Naive thymus-derived CD4-positive, alpha-beta T cell (primary cell): ENCODE results near the gene PRR23A. TPM values are rescaled to one million over a fixed set of nuclear protein-coding genes. Genes with fewer than 3 reads are reported as not detected.

ENCODE experiments used
- ATAC-seq: fragments of 150-1000 bp; cut with Tn5 transposase; 2 replicates; pipeline ENCODE4 v1.10.0; 2021; ENCODE audit warnings: mild to moderate bottlenecking, moderate library complexity
- CTCF ChIA-PET: fragments of 350-600 bp; sonication (Branson Sonifier 250); formaldehyde crosslinking; loops from one replicate; lab custom pipeline; 2021; ENCODE audit warnings: antibody characterized with exemption; lab: Charles Lee
- POLR2A ChIA-PET: fragments of 350-600 bp; sonication (Branson Sonifier 250); formaldehyde crosslinking; loops from one replicate; lab custom pipeline; 2021; ENCODE audit warnings: antibody characterized with exemption, inconsistent platforms; lab: Charles Lee
- DNase-seq, 9 donors: peaks; one replicate each; pipeline versions ENCODE4 v3.0.0 to v3.0.0-alpha.2; 2020 to 2022; ENCODE audit warnings: mixed read lengths in 1 of 9
- H3K27ac ChIP-seq: one replicate; pipeline ENCODE4 v1.7.0; 2013; ENCODE audit warnings: mild to moderate bottlenecking, low read depth, low read length, moderate library complexity
- H3K27me3 ChIP-seq, 2 donors: one replicate each; pipeline ENCODE4 v1.7.0; 2013; ENCODE audit warnings: low read length in 2 of 2, mild to moderate bottlenecking in 2 of 2, moderate library complexity in 2 of 2; ENCODE audit not compliant: control insufficient read depth in 2 of 2, insufficient read depth in 2 of 2
- H3K36me3 ChIP-seq, 3 experiments: 1 replicate in 2 of 3; 2 replicates in 1 of 3; pipeline ENCODE4 v1.7.0; 2013; ENCODE audit warnings: low read length in 3 of 3, mild to moderate bottlenecking in 3 of 3, moderate library complexity in 1 of 3; ENCODE audit not compliant: insufficient read depth in 3 of 3, control insufficient read depth in 2 of 3
- H3K4me1 ChIP-seq, 2 donors: one replicate each; pipeline ENCODE4 v1.7.0; 2013; ENCODE audit warnings: low read length in 2 of 2, mild to moderate bottlenecking in 2 of 2, moderate library complexity in 1 of 2; ENCODE audit not compliant: control insufficient read depth in 2 of 2, insufficient read depth in 2 of 2
- H3K4me3 ChIP-seq: 2 replicates; pipeline ENCODE4 v1.7.0; 2013; ENCODE audit warnings: mild to moderate bottlenecking, low read length
- H3K9me3 ChIP-seq, 3 experiments: 1 replicate in 2 of 3; 2 replicates in 1 of 3; pipeline ENCODE4 v1.7.0; 2013; ENCODE audit warnings: low read length in 3 of 3; ENCODE audit not compliant: control insufficient read depth in 2 of 3
- H3K27ac Mint-ChIP-seq, 9 donors: one replicate each; pipeline ENCODE4 v1.8.0; 2020 to 2022; ENCODE audit warnings: mixed read lengths in 9 of 9, mild to moderate bottlenecking in 8 of 9, moderate library complexity in 5 of 9, inconsistent platforms in 2 of 9
- H3K27me3 Mint-ChIP-seq, 5 donors: one replicate each; pipeline ENCODE4 v1.8.0; 2021 to 2022; ENCODE audit warnings: mixed read lengths in 5 of 5, mild to moderate bottlenecking in 1 of 5
- H3K36me3 Mint-ChIP-seq, 5 donors: one replicate each; pipeline ENCODE4 v1.8.0; 2020 to 2022; ENCODE audit warnings: mixed read lengths in 5 of 5, mild to moderate bottlenecking in 3 of 5, inconsistent platforms in 1 of 5
- H3K4me1 Mint-ChIP-seq, 7 donors: one replicate each; pipeline ENCODE4 v1.8.0; 2020 to 2022; ENCODE audit warnings: mixed read lengths in 7 of 7, mild to moderate bottlenecking in 3 of 7, inconsistent platforms in 1 of 7
- H3K4me3 Mint-ChIP-seq, 10 donors: one replicate each; pipeline ENCODE4 v1.8.0; 2020 to 2022; ENCODE audit warnings: mild to moderate bottlenecking in 10 of 10, mixed read lengths in 10 of 10, moderate library complexity in 6 of 10, inconsistent platforms in 2 of 10
- H3K9me3 Mint-ChIP-seq, 11 donors: one replicate each; pipeline ENCODE4 v1.8.0; 2020 to 2022; ENCODE audit warnings: mixed read lengths in 11 of 11, mild to moderate bottlenecking in 4 of 11, inconsistent platforms in 1 of 11, moderate library complexity in 1 of 11
- intact Hi-C, 2 donors: fragments of 100-400 bp; cut with micrococcal nuclease; formaldehyde crosslinking; loops; one replicate each; pipeline ENCODE4 v1.15.1; 2023
- polyA plus RNA-seq, 2 donors: library from polyadenylated mRNA; unstranded; fragments of 300-500 nt; fragmentation: Illumina TruSeq; gene quantifications; one replicate each; pipeline ENCODE4 v1.2.3, GENCODE V29; 2021
- total RNA-seq, 6 experiments: library from RNA in 5 of 6; stranded (reverse) in 5 of 6; gene quantifications; 1 replicate in 5 of 6; 2 replicates in 1 of 6; pipeline ENCODE4 v1.2.3 and lab custom pipeline; 2021 to 2026

PRR23A gene
- total and polyA plus RNA-seq, 7 experiments from 2014 or later = not detected

DNA sequence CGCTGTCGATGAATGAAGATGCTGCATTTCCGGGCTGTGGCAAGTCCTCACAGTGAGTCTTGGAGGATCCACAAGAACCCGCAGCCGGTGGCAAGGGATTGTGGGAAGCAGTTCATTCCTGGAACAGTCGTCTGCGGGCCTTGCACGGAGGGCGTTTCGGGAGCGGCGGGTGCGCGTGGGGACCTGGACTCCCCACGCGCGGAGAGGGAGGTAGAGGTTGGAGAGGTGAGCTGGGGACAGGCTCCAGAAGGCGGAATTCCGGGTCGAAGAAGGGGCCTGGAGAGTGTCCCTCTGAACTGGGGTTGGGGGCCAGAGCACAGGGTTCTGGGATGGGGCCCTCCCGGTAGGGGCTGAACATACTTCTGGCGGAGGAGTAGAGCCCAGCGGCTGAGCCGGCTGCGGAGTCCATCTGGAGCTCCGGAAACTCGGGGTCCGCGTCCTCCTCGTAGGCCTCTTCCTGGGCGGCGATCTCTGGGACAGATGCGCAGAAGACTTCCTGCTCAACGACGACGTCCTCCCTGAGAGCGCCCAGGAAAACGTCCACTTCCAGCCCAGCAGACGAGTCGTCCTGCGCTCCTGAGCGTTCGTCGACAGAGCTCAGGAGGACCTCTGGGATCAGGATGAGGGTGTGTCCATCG, 593 bp downstream of the PRR23A start:
- H3K36me3 Mint-ChIP-seq = peaks cover 0 to 14% (median 0%) of the 10 kb centered on the region in 5 donors
- H3K27ac ChIP-seq = no peak overlapping the region
- no peaks in the 10 kb centered on the region for H3K27me3 ChIP-seq
- no peak overlapping the region for H3K4me3 ChIP-seq
- no peaks in the 10 kb centered on the region for H3K4me1 ChIP-seq
- H3K9me3 ChIP-seq = no peaks in the 10 kb centered on the region
- ChIA-PET POLR2A (no interaction called here), CTCF (no interaction called here)
- H3K27me3 Mint-ChIP-seq = peaks cover 0 to 35% (median 20%) of the 10 kb centered on the region in 5 donors
- no peaks in the 10 kb centered on the region for H3K36me3 ChIP-seq
- H3K27ac Mint-ChIP-seq = no peak overlapping the region
- H3K9me3 Mint-ChIP-seq = peaks cover 4 to 65% (median 21%) of the 10 kb centered on the region in 11 donors
- ATAC-seq (no peak), DNase-seq (no peak)
- intact Hi-C loops = no loop called here
- no peaks in the 10 kb centered on the region for H3K4me1 Mint-ChIP-seq
- no peak overlapping the region for H3K4me3 Mint-ChIP-seq

DNA sequence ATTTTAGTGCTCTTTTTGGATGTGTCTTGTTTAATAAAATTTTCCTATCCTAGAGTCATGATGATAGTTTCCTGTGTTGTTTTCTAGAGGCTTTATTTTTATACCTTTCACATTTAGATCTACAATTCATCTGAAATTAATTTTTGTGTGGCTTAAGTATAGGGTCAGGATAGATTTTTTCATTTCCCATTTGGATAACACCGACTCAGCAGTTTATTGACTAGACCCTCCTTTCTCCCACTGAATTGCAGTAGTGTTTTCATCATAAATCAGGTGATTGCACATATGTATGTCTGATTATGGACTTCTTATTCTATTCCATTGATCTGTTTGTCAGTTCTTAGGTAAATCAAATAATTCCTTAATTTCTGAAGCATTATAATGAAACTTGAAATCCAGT, 10.4 kb downstream of the PRR23A start:
- Mint-ChIP-seq H3K9me3 (peaks cover 0 to 14% (median 4%) of the 10 kb centered on the region in 11 donors), H3K27me3 (peaks cover 13 to 57% (median 35%) of the 10 kb centered on the region in 5 donors), H3K4me3 (no peak overlapping the region), H3K36me3 (no peaks in the 10 kb centered on the region), H3K4me1 (no peaks in the 10 kb centered on the region), H3K27ac (no peak overlapping the region)
- DNase-seq = no peak
- CTCF ChIA-PET = no interaction called here
- POLR2A ChIA-PET = no interaction called here
- Histone ChIP-seq H3K27me3 (no peaks in the 10 kb centered on the region), H3K4me1 (no peaks in the 10 kb centered on the region), H3K36me3 (no peaks in the 10 kb centered on the region), H3K9me3 (no peaks in the 10 kb centered on the region), H3K4me3 (no peak overlapping the region), H3K27ac (no peak overlapping the region)
- intact Hi-C loops = no loop called here
- no peak for ATAC-seq

DNA sequence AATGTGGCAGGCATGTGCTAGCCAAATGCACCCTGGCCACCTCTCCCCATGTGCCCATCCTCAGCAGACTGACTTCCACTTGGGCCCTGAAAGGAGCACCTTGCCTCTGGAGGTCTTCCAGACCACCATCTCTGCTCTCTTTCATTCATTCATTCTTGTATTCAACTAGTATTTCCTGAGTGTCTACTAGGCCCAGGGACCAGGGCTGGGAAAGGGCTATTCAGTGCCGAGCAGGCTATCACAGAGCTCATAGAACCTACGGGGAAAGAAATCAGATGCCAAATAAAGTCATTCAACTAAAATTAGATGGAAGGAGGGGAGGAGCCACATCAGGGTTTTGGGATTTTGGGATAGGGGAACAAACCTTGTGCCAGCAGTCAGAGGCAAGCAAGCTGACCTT, 18.9 kb downstream of the PRR23A start:
- no peaks in the 10 kb centered on the region for H3K27me3 ChIP-seq
- H3K4me3 ChIP-seq = no peak overlapping the region
- DNase-seq (no peak), ATAC-seq (no peak)
- intact Hi-C loops = no loop called here
- Mint-ChIP-seq H3K9me3 (peaks cover 0 to 3% (median 0%) of the 10 kb centered on the region in 11 donors), H3K36me3 (no peaks in the 10 kb centered on the region), H3K27ac (no peak overlapping the region), H3K27me3 (peaks cover 2 to 14% (median 6%) of the 10 kb centered on the region in 5 donors), H3K4me1 (no peaks in the 10 kb centered on the region), H3K4me3 (no peak overlapping the region)
- H3K4me1 ChIP-seq = no peaks in the 10 kb centered on the region
- no peak overlapping the region for H3K27ac ChIP-seq
- ChIA-PET POLR2A (no interaction called here), CTCF (no interaction called here)
- no peaks in the 10 kb centered on the region for H3K9me3 ChIP-seq
- H3K36me3 ChIP-seq = no peaks in the 10 kb centered on the region

GRCh38 chr3:138985932-138986331, 20.1 kb downstream of the PRR23A start:
- H3K4me3 Mint-ChIP-seq = no peak overlapping the region
- Histone ChIP-seq H3K4me1 (no peaks in the 10 kb centered on the region), H3K4me3 (no peak overlapping the region), H3K27me3 (no peaks in the 10 kb centered on the region), H3K27ac (no peak overlapping the region), H3K36me3 (no peaks in the 10 kb centered on the region), H3K9me3 (no peaks in the 10 kb centered on the region)
- no peak overlapping the region for H3K27ac Mint-ChIP-seq
- intact Hi-C loops = no loop called here
- no peaks in the 10 kb centered on the region for H3K4me1 Mint-ChIP-seq
- no peak for ATAC-seq
- H3K36me3 Mint-ChIP-seq = no peaks in the 10 kb centered on the region
- H3K9me3 Mint-ChIP-seq = peaks cover 0 to 3% (median 0%) of the 10 kb centered on the region in 11 donors
- H3K27me3 Mint-ChIP-seq = peaks cover 2 to 14% (median 6%) of the 10 kb centered on the region in 5 donors
- ChIA-PET POLR2A (no interaction called here), CTCF (no interaction called here)
- DNase-seq = no peak

- DNase-seq (no peak), ATAC-seq (no peak)
- no peak overlapping the region for H3K27ac Mint-ChIP-seq
- Histone ChIP-seq H3K27me3 (no peaks in the 10 kb centered on the region), H3K36me3 (no peaks in the 10 kb centered on the region), H3K4me3 (no peak overlapping the region), H3K27ac (no peak overlapping the region), H3K4me1 (no peaks in the 10 kb centered on the region), H3K9me3 (no peaks in the 10 kb centered on the region)
- ChIA-PET CTCF (no interaction called here), POLR2A (no interaction called here)
- peaks cover 2 to 21% (median 6%) of the 10 kb centered on the region in 5 donors for H3K27me3 Mint-ChIP-seq
- H3K4me1 Mint-ChIP-seq = no peaks in the 10 kb centered on the region
- peaks cover 0 to 3% (median 0%) of the 10 kb centered on the region in 11 donors for H3K9me3 Mint-ChIP-seq
- H3K36me3 Mint-ChIP-seq = no peaks in the 10 kb centered on the region
- no peak overlapping the region for H3K4me3 Mint-ChIP-seq
- intact Hi-C loops = no loop called here
Observed at GRCh38 chr3:138984816-138985215, 21.3 kb downstream of the PRR23A start.

DNA sequence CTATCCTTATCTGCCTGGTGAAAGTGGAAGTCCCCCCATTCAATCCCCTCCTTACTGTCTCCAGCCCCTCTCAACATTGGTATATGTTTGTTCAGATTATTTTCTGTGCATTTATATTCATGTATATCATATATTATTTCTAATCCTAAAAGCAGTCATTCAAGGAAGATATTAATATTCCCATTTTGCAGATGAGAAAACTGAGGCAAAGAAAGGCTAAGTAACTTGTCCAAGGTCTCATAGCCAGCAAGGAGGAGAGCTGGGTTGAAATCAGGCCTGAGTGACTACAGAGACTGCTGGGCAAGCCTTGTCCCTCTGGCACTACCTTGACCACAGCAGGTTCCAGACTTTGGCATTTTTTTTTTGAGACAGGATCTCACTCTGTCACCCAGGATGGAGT, 30.0 kb downstream of the PRR23A start:
- H3K27ac Mint-ChIP-seq = no peak overlapping the region
- Histone ChIP-seq H3K4me1 (no peaks in the 10 kb centered on the region), H3K9me3 (no peaks in the 10 kb centered on the region), H3K27ac (no peak overlapping the region), H3K27me3 (no peaks in the 10 kb centered on the region), H3K4me3 (no peak overlapping the region), H3K36me3 (no peaks in the 10 kb centered on the region)
- DNase-seq (no peak), ATAC-seq (no peak)
- ChIA-PET CTCF (no interaction called here), POLR2A (no interaction called here)
- no peaks in the 10 kb centered on the region for H3K36me3 Mint-ChIP-seq
- no peak overlapping the region for H3K4me3 Mint-ChIP-seq
- intact Hi-C loops = no loop called here
- peaks cover 1 to 40% (median 26%) of the 10 kb centered on the region in 5 donors for H3K27me3 Mint-ChIP-seq
- peaks cover 0 to 3% (median 0%) of the 10 kb centered on the region in 7 donors for H3K4me1 Mint-ChIP-seq
- peaks cover 0 to 4% (median 0%) of the 10 kb centered on the region in 11 donors for H3K9me3 Mint-ChIP-seq

GRCh38 chr3:138975351-138975750, 30.7 kb downstream of the PRR23A start:
- peaks cover 2 to 42% (median 27%) of the 10 kb centered on the region in 5 donors for H3K27me3 Mint-ChIP-seq
- ChIA-PET CTCF (no interaction called here), POLR2A (no interaction called here)
- no peaks in the 10 kb centered on the region for H3K36me3 Mint-ChIP-seq
- DNase-seq (no peak), ATAC-seq (no peak)
- no peaks in the 10 kb centered on the region for H3K4me1 ChIP-seq
- no peaks in the 10 kb centered on the region for H3K27me3 ChIP-seq
- H3K27ac ChIP-seq = no peak overlapping the region
- H3K4me3 ChIP-seq = no peak overlapping the region
- H3K9me3 Mint-ChIP-seq = peaks cover 0 to 4% (median 0%) of the 10 kb centered on the region in 11 donors
- H3K4me3 Mint-ChIP-seq = no peak overlapping the region
- intact Hi-C loops = no loop called here
- no peak overlapping the region for H3K27ac Mint-ChIP-seq
- peaks cover 0 to 3% (median 0%) of the 10 kb centered on the region in 7 donors for H3K4me1 Mint-ChIP-seq
- no peaks in the 10 kb centered on the region for H3K9me3 ChIP-seq
- H3K36me3 ChIP-seq = no peaks in the 10 kb centered on the region
